Omental fat pad (tissue), 4 donors: ENCODE data around the gene CAPRIN1. TPM values are rescaled to one million over a fixed set of nuclear protein-coding genes. Genes with fewer than 3 reads are reported as not detected.

Experiments used
- ATAC-seq: fragments of 150-250 bp; one replicate; pipeline ENCODE4 v1.9.1; 2016; ENCODE audit warnings: mild to moderate bottlenecking, moderate library complexity; ENCODE audit not compliant: low FRiP score
- DNase-seq: peaks from one replicate; pipeline ENCODE4 v3.0.0-alpha.2; 2019; ENCODE audit warnings: low spot score
- total RNA-seq, 4 donors: library from RNA; depleted of rRNA; stranded (reverse); fragments of >200 nt; gene quantifications; one replicate each; pipeline ENCODE4 v1.1.0, GENCODE V29; 2016
- TF ChIP-seq, protein P1 (sequence below), 3 donors: fragments of 450-650 bp; IDR thresholded peaks; one replicate each; pipeline ENCODE4 v1.5.1; 2016 to 2017; ENCODE audit warnings: antibody characterized with exemption in 3 of 3, mild to moderate bottlenecking in 3 of 3, moderate library complexity in 2 of 3

Gene CAPRIN1
- total RNA-seq, 4 donors from 2014 or later = 130 to 190 (median 141) TPM

DNA sequence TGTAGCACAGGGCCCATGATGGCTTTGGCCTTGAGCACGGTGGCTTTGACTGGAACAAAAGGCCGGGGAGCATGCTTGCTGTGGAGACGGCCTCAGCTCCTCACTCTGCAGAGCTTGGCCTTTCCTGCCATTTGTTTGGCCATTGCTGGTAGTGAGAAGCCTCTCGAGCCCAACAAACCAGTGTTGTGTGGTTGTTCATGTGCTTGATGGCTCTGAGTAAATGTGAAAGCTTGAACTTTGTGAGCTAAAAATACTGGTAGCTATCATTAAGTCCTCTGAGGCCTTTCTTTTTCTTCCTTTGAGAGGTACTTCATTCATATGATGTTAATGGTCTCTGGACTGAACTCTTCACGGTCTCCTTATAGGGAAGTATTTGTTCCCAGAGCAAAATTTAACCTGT is 93.5 kb downstream of the CAPRIN1 start:
- TF ChIP-seq, protein P1, sequence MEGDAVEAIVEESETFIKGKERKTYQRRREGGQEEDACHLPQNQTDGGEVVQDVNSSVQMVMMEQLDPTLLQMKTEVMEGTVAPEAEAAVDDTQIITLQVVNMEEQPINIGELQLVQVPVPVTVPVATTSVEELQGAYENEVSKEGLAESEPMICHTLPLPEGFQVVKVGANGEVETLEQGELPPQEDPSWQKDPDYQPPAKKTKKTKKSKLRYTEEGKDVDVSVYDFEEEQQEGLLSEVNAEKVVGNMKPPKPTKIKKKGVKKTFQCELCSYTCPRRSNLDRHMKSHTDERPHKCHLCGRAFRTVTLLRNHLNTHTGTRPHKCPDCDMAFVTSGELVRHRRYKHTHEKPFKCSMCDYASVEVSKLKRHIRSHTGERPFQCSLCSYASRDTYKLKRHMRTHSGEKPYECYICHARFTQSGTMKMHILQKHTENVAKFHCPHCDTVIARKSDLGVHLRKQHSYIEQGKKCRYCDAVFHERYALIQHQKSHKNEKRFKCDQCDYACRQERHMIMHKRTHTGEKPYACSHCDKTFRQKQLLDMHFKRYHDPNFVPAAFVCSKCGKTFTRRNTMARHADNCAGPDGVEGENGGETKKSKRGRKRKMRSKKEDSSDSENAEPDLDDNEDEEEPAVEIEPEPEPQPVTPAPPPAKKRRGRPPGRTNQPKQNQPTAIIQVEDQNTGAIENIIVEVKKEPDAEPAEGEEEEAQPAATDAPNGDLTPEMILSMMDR (IDR thresholded peaks at IDR 0.05) = no peak
- DNase-seq (no peak), ATAC-seq (no peak)

DNA sequence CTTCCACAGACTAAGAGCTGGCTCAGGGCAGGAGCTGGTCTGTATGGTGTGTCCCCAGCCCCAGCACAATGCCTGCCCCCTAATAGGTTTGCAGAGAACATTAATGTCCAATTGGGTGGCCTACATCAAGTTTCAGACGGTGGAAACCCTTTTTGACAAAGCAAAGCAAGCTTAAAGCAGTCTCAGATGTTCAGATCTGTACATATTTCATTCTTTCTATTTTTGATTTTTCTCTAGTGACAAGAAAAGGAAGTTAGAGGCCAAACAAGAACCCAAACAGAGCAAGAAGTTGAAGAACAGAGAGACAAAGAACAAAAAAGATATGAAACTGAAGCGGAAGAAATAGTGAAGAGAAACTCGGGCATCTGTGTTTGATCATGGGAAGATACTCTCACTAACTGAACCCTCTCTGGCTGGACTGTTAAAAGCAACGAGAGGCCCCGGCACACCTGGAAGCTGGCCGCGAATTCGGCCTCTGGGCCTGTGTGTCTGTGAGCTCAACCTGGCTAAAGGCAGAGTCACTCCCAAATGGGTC is 94.4 kb downstream of the CAPRIN1 start:
- TF ChIP-seq, protein P1 (IDR thresholded peaks at IDR 0.05) = no peak
- DNase-seq = no peak
- ATAC-seq = no peak

DNA sequence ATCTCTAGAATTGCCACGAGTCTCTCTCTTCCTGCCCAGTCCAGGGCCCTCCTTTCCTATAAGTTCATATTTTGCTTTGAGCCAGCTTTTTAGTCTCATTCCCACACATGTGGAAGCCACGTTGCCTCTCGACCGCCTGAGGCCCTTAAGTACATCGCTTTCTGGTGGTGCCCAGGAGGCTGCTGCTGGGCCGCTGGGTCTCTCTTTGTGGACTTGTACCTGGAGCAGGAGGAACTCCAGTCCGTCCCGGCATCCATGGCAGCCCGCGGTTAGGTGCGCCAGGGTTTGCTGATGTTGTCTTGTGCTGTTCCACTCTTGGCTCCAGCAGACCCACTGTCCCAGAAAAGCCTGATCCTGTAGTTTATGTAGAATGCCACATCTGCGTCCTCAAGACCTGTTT is 94.9 kb downstream of the CAPRIN1 start:
- ATAC-seq (no peak), DNase-seq (no peak)
- TF ChIP-seq, protein P1 (IDR thresholded peaks at IDR 0.05) = no peak

DNA sequence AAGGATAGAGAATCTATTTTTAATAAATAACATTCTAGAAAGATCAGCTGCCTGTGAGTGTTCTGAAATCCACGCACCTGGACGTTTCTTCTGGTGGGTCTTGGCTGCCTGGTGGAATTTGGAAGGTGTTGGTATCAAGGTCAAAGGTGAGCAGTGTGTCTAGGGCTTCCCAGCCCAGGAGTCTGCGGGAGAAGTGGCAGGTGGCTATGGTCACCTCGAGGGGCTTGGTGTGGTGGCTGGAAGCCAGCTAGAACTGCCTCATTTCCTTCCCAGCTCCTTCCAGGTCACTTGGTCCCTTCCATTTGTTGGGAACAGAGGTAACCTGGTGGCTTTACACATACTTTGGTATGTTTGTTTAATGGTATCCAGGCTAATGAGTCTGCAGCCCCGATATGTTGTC is 95.3 kb downstream of the CAPRIN1 start:
- no peak for DNase-seq
- TF ChIP-seq, protein P1 (IDR thresholded peaks at IDR 0.05) = no peak
- no peak for ATAC-seq

DNA sequence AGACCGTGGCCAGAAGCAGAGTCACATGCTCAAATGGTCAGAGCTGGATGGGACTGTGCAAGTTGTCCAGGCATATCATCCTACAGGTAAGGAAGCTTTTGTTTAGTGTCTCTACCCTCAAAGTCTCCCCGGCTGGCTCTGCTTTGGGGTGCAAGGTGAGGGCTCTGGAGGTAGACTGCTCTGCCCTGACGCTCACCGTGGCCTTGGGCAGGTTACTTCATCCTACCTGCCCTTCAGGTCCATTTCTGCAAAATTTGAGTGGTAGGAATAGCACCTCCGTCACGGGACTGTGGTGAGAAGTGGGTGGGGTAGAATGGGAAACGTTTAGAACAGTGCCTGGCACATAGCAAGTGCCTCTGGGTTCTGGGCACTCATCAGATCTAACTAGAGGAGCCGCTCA is 96.0 kb downstream of the CAPRIN1 start:
- DNase-seq (no peak), ATAC-seq (no peak)

DNA sequence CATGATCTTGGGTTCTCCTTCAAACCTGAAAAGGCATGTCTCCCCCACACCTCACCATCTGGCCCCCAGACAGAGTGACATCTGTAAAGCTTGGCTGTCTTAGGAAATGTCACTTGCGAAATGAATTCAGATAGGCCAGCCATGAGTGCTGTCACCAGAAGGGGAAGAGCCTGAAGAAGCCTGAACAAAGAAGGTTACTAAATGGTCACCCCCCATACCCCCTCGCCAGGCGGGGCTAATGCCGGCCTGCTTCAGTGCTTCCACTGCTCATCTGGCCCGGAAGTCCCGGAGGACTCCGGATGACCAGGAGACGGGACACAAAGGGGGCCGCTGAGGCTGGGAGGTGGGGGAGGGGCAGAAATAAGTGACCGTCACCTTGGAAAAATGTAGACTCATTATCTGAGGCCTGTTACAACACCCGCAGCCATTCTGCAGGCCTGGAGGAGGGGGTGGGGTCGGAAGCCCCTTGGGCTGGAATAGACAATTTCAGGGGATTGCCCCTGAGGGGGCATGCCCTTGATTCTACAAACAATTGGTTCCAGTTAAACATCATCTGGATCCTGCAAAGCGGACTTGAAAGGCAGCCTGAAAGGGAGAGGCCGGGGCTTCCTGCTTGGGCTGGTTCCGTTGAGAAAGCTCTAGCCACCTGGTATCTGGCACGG is 97.1 kb downstream of the CAPRIN1 start:
- ATAC-seq (no peak), DNase-seq (no peak)
- TF ChIP-seq, protein P1 (IDR thresholded peaks at IDR 0.05) = no peak

More for the DNA sequence above, 96.0 kb downstream of the CAPRIN1 start:
- TF ChIP-seq, protein P1 (IDR thresholded peaks at IDR 0.05) = no peak

DNA sequence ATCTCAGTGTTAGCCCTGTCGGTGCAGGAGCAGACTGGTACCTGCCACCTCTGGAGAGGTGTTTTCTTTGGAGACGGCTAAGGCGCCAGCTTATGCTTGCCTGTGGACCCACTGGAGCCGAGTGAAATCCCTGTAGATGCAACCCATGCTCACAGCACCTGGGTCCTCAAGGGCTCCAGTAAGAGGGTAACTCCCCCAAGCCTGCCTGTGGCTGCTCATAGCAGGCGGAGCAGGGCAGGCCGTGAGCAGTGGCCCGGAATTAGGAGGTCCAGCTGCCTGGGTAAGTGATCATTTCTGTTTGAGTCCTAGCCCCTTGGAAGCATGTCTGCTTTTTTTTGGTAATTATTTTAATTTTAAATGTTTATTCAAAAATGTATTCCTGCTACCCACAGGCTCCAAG is 97.7 kb downstream of the CAPRIN1 start:
- DNase-seq (no peak), ATAC-seq (no peak)
- TF ChIP-seq, protein P1 (IDR thresholded peaks at IDR 0.05) = no peak
